A172 (cell line): ENCODE data around the gene EMC8. TPM values are rescaled to one million over a fixed set of nuclear protein-coding genes. Genes with fewer than 3 reads are reported as not detected.

Experiments
- DNase-seq: peaks from one replicate; pipeline ENCODE4 v3.0.0-alpha.2; 2015; ENCODE audit warnings: low spot score
- total RNA-seq: library from RNA; depleted of rRNA; stranded (reverse); fragments of >200 nt; shearing (Covaris generic); gene quantifications from 2 replicates; pipeline ENCODE4 v1.2.3, GENCODE V29; 2014

EMC8 gene
- total RNA-seq, 1 experiment from 2014 or later = 65.9 TPM

GRCh38 chr16:85784813-85785212 is 14.5 kb downstream of the EMC8 start:
- no peak for DNase-seq

GRCh38 chr16:85783441-85783840 is 15.9 kb downstream of the EMC8 start:
- DNase-seq = no peak

- no peak for DNase-seq
Observed at GRCh38 chr16:85782451-85782850, 16.9 kb downstream of the EMC8 start.

GRCh38 chr16:85781695-85782370 is 17.5 kb downstream of the EMC8 start:
- peak; percentile 38 for DNase-seq

- no peak for DNase-seq
Observed at GRCh38 chr16:85781156-85781555, 18.2 kb downstream of the EMC8 start.

GRCh38 chr16:85780281-85780680 is 19.1 kb downstream of the EMC8 start:
- no peak for DNase-seq

- no peak for DNase-seq
Observed at GRCh38 chr16:85778873-85779272, 20.5 kb downstream of the EMC8 start.

- peak; percentile 80 for DNase-seq
Observed at GRCh38 chr16:85777583-85778310, 21.6 kb downstream of the EMC8 start.

GRCh38 chr16:85774811-85775210 is 24.5 kb downstream of the EMC8 start:
- DNase-seq = no peak

GRCh38 chr16:85774136-85774535 is 25.2 kb downstream of the EMC8 start:
- DNase-seq = no peak

GRCh38 chr16:85773044-85773443 is 26.3 kb downstream of the EMC8 start:
- DNase-seq = no peak

GRCh38 chr16:85770741-85771140 is 28.6 kb downstream of the EMC8 start:
- DNase-seq = no peak

GRCh38 chr16:85768199-85768598 is 31.1 kb downstream of the EMC8 start:
- peak; percentile 16 for DNase-seq

- peak; percentile 93 for DNase-seq
Observed at GRCh38 chr16:85767531-85767930, 31.8 kb downstream of the EMC8 start.

GRCh38 chr16:85765767-85766166 is 33.6 kb downstream of the EMC8 start:
- DNase-seq = no peak

GRCh38 chr16:85765211-85765610 is 34.1 kb downstream of the EMC8 start:
- no peak for DNase-seq

GRCh38 chr16:85763616-85764015 is 35.7 kb downstream of the EMC8 start:
- no peak for DNase-seq

- DNase-seq = no peak
Observed at GRCh38 chr16:85762970-85763369, 36.4 kb downstream of the EMC8 start.

- no peak for DNase-seq
Observed at GRCh38 chr16:85761861-85762260, 37.5 kb downstream of the EMC8 start.

- DNase-seq = peak; percentile 27
Observed at GRCh38 chr16:85759631-85760419, 39.5 kb downstream of the EMC8 start.

- DNase-seq = no peak
Observed at GRCh38 chr16:85759136-85759535, 40.2 kb downstream of the EMC8 start.

GRCh38 chr16:85757341-85757822 is 42.0 kb downstream of the EMC8 start:
- DNase-seq = peak; percentile 42
